Astrocyte of the spinal cord (primary cell): Measurements from ENCODE around the gene MYZAP.

Source experiments
- DNase-seq: peaks from one replicate; pipeline ENCODE4 v3.0.0; 2011; ENCODE audit warnings: low read depth, low spot score
- H3K4me3 ChIP-seq: 2 replicates; pipeline ENCODE4 v1.5.1; 2011; ENCODE audit warnings: low read depth, mild to moderate bottlenecking, low read length, moderate library complexity
- in situ Hi-C: cut with HindIII; loops from 2 replicates; pipeline ENCODE4 v1.10.0; 2017; ENCODE audit warnings: low sequenced_read_pairs
- TF ChIP-seq, protein P1 (sequence below): IDR thresholded peaks from 2 replicates; pipeline ENCODE4 v1.5.1; 2012; ENCODE audit warnings: low read depth, mild to moderate bottlenecking, low read length, inconsistent platforms

Gene MYZAP

DNA sequence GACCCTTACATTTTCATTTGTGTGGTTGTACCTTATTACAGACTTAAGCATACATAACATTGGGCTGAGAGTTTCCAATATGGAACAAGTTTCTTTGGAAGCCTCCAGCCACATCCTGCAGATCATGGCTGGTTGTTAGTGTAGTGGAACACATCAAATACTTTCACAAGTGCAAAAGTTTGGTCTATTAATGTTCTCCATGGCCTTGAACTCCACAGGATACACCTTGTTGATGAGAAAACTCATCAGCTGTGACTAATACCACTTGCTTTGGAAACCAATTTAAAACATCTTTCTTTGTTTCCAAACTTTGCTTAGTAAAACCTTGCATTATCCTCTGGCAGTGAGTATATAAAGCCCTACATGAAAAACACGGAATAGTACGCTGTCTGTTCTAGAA lies 46.1 kb downstream of the MYZAP start:
- no peak for DNase-seq
- TF ChIP-seq, protein P1, sequence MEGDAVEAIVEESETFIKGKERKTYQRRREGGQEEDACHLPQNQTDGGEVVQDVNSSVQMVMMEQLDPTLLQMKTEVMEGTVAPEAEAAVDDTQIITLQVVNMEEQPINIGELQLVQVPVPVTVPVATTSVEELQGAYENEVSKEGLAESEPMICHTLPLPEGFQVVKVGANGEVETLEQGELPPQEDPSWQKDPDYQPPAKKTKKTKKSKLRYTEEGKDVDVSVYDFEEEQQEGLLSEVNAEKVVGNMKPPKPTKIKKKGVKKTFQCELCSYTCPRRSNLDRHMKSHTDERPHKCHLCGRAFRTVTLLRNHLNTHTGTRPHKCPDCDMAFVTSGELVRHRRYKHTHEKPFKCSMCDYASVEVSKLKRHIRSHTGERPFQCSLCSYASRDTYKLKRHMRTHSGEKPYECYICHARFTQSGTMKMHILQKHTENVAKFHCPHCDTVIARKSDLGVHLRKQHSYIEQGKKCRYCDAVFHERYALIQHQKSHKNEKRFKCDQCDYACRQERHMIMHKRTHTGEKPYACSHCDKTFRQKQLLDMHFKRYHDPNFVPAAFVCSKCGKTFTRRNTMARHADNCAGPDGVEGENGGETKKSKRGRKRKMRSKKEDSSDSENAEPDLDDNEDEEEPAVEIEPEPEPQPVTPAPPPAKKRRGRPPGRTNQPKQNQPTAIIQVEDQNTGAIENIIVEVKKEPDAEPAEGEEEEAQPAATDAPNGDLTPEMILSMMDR: no peak
- in situ Hi-C loops: no loop called here
- no peak overlapping the region for H3K4me3 ChIP-seq

DNA sequence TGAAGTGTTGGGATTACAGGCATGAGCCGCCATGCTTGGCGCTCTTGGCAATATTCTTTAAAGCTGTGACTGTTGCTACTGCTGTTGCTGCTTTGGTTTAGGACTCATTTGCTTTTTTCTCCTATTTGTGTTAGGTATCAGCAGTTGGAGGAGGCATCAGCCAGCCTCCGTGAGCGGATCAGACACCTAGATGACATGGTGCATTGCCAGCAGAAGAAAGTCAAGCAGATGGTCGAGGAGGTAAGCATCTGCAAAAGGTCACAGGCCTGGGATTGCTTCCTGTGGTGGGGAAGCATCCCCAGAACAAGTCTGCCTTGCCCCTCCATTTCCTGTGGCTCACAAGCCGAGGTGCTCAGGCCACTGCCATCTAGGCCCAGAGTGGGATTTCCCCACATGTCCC lies 47.6 kb downstream of the MYZAP start:
- in situ Hi-C loops: no loop called here
- H3K4me3 ChIP-seq: no peak overlapping the region
- TF ChIP-seq, protein P1: no peak
- DNase-seq: no peak

DNA sequence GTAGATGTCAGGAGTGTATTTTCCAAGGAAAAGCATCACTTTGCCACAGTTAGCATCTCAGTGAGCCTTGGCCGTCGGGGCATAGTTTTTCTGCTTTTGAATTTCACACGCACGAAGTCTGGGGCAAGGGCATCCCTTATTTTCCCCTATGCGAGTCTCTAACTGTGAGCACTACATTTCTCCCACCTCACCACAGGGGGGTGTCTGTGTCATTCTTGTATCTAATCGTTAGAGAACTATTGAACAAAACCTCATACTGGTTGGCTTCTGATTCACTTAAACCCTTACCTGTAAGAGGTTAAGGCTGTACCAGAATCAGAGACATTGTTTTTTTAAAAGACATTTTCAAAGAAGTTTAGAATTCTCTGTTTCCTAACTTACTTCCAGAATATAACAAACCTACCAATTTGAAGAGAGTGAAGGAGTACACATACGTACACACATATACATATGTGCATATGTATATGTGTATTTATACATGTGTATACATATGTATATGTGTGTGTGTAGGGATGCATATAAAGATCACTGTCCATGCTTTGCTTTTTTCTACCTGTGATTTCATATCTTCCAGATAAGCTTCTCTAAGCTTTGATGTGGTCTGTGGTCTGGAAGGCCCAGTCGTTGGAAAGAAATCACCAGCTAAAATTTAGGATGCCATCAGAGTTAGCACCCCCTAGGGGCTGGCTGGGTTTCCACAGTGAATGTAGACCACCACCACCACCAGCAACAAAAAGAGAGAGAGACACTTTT lies 49.4 kb downstream of the MYZAP start:
- in situ Hi-C loops: no loop called here
- no peak overlapping the region for H3K4me3 ChIP-seq
- peak; percentile 29 for DNase-seq
- TF ChIP-seq, protein P1: peak; percentile 49

DNA sequence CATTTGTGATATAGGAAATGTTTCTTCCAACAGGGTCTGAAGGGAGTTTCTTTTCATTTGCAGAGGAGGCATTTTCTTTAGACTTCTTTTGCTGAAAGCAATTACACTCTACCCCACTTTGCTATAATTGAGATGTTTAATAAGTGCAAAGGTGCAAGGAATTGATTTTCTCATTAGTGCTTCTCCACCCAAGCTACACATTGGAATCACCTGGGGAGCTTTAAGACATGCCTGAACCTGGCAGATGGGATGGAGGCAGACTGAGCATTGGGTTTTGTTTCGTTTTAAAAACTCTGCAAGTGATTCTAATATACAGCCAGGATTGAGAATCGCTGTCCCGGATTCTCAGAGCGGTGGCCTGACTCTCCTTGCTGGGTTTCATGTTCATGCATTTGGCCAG lies 52.1 kb downstream of the MYZAP start:
- TF ChIP-seq, protein P1: no peak
- no peak overlapping the region for H3K4me3 ChIP-seq
- DNase-seq: no peak
- in situ Hi-C loops: no loop called here

DNA sequence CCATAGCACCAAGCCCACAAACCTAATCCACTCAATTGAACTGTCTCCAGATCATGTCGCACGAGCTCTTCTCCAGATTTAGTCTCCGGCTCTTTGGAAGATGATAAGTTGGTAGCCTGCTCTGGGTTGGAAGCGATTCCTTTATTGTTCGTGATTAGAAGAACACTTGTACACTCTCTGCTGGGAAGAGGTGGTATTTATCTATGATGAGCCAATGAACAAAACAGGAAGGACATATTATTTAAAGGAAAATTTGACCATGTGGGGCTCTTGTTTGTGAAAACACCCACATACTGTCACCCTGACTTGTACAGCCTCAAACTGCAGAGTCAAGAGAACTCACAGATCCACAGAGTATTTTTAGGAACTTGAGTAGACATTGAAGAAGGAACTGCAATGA lies 54.4 kb downstream of the MYZAP start:
- no peak overlapping the region for H3K4me3 ChIP-seq
- TF ChIP-seq, protein P1: no peak
- DNase-seq: no peak
- in situ Hi-C loops: no loop called here

DNA sequence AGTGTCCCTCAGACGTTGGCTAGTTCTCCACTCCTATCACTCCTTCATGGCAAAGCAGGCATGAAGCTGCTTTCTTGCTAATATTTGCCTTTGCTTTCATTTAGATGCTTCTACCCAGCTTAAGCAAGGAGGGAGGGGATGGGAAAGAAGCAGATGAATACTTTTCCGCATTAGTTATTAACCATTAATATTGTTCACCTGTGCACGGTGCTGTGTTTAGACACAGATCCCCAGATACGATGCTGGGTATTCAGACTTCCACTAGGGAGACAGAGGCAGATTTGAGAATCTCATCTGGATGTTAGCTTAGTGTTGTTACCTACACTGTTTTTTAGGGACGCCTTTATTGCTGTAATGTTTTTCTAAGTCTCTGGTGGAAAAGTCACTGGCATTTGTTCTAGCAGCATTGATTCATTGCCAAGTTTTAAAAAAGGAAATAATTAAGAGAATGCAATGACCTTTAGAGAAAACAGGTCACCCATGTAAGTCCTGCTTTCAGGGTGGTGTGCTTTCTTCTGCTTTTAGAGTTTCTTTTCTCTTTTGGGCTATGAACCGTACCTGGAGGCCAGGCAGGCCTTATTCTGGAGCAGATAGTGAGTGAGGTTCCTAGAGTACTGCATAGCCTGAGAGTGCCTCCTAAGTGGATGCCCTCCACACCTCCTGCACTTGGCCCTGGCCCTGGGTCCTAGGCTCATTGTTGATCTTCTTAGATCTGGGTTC lies 55.5 kb downstream of the MYZAP start:
- TF ChIP-seq, protein P1: no peak
- in situ Hi-C loops: no loop called here
- no peak overlapping the region for H3K4me3 ChIP-seq
- DNase-seq: no peak
